CD4-positive, alpha-beta T cell treated with Interleukin-15 for 4 hours (primary cell): ENCODE measurements around the gene GLB1L3.

ENCODE experiments used
- DNase-seq: peaks from one replicate; pipeline ENCODE4 v3.0.0-alpha.2; 2020; ENCODE audit warnings: low spot score

GLB1L3 gene

DNA sequence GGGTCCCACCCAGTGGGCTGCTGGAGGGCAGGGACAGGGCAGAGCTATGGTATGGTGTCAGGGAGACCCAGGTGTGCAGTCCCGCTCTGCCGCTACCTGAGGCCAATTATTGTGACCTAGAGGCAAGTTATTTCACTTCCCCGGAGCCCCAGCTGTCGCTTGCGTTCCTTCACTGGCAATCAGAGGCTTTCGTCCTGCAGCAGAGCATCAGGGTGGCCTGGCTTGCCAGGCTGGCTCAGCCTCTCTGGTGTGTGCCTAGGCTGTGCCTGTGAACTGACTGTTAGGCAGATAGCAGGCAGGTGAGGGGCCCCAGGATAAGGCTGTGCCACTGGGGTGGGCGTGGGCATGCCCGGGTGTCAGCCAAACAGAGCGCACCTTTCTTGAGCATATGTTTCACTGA, 87.0 kb downstream of the GLB1L3 start:
- no peak for DNase-seq

DNA sequence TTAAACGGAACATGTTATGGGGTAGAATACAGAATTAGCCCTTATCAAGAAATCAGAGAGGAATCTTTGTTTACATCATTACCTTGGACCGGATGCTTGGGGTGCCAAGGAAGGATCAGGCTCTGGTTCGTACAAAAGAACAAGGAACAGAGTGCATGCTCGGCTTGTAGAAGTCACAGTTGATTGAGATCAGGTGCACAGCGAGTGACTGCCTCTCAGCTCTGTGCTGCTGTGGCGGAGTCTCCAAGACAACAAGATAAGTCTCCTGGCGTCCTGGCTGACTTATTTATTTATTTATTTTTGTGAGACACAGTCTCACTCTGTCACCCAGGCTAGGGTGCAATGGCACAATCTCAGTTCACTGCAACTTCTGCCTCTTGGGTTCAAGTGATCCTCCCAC, 87.4 kb downstream of the GLB1L3 start:
- no peak for DNase-seq

DNA sequence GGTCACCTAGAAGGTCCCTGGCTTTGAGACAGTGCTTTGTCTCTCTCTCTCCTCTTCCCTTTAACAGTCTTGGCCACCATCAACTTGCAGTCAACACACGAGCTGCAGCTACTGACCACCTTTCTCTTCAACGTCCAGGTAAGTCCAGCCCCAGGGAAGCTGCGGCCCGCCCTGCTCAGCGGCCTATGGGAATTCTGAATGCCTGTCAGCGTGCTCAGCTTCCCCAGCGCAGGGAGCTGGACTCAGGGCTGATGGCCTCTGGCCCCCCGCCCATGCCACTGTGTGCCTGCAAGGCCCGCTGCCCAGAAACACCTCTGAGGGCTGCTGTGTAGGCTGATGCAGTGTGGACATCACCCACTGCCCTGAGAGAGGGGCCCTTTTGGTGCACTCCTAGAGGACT, 88.1 kb downstream of the GLB1L3 start:
- DNase-seq: no peak

DNA sequence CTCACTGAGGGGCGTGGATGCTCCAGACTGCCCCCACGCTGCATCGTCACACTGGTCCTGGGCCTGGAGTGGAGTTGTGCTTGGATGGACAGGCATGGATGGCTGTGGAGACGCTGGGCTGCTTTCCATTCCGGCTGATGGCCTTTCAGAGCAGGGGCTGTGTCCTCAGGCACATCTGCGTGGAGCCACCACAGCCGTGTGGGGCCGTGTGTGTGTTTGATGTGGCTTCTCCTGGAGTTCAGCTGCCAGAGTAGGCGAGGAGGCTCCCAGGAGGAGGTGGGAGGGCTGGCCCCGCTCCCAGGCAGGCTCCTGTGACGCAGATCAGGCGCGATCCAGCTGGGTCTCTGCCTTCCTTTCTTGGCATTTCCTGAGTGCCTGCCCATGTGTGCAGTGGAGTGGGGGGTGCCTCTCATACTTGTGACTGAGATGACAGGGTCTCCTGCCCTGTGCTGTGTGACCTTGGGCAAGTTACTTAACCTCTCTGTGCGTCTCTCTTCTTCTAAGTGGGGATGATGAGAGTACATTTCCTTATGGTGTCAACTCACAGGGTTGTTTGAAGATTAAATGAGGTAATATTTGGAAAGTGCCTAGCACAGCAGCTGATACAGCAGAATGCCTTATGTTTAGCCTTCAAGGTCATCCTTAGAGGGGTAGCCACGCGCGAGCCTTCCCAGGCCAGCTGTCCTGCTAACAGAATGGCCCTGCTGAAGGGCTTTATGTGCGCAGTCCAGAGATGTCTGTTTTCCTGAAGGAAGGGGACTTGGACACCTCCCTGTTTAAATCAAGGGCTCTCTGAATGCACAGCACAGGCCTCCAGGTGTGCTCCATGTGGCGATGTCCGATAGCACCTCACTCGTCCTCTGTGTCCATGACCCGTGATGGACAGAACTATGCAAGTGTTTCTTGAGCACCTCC, 89.1 kb downstream of the GLB1L3 start:
- DNase-seq: no peak

DNA sequence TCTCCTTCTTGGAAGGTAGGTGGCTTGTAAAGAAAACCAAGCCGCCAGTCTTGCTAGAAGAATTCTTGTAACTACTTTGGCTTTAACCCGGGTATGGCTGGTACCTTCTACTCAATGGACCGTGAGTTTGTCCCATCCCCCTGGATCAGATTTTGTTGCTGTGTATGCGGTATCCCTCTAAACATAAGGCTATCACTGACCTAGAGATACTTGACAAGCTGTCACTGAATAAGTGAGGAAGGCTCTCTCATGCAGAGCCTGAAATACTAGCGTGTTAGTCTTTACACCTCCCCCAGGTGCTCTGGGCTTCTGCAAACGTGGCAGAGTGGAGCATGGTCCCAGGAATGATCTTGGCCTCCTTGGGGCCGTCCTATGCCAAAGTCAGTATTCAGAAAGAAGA, 90.1 kb downstream of the GLB1L3 start:
- DNase-seq: no peak

DNA sequence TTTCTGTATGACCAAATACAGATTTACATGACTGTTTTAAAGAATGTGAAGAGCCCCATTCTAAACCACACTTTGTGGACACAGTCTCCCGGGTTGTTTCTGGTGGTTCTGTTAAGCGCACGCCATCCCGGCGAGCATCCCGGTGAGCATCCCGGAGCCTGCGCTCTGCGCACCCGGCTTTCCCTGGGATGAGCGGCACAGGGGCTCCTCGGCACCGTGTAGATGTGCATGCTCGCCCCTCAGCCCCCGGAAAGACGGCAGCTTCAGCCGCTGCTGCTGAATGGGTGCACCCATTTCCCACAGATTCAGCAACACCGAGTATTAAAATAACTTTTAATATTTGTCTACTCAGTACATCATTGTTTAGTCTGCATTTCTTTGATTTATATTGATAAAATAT, 91.6 kb downstream of the GLB1L3 start:
- DNase-seq: no peak
